Spleen (tissue), 11 donors: ENCODE results near the gene RBMS1. TPM values are rescaled to one million over a fixed set of nuclear protein-coding genes. Genes with fewer than 3 reads are reported as not detected.

Experiments
- DNase-seq: peaks from one replicate; pipeline ENCODE4 v3.0.0-alpha.2; 2020
- H3K27ac ChIP-seq, 8 donors: fragments of 200-600 bp; sonication (generic) in 7 of 8; 1 replicate in 4 of 8; 2 replicates in 4 of 8; pipeline versions ENCODE4 v1.5.0 to v1.8.0; 2016 to 2021; ENCODE audit warnings: inconsistent platforms in 4 of 8, mild to moderate bottlenecking in 4 of 8, moderate library complexity in 1 of 8
- H3K27me3 ChIP-seq, 7 donors: fragments of 200-600 bp; sonication (generic) in 6 of 7; replicated peaks in 1 of 7; 1 replicate in 4 of 7; 2 replicates in 3 of 7; pipeline versions ENCODE4 v1.5.0 to v1.8.0; 2016 to 2021; ENCODE audit warnings: inconsistent platforms in 3 of 7, mild to moderate bottlenecking in 1 of 7
- H3K36me3 ChIP-seq, 6 donors: fragments of 200-600 bp; sonication (generic) in 5 of 6; 1 replicate in 4 of 6; 2 replicates in 2 of 6; pipeline versions ENCODE4 v1.5.0 to v1.8.0; 2016 to 2021; ENCODE audit warnings: inconsistent platforms in 2 of 6
- H3K4me1 ChIP-seq, 6 donors: fragments of 200-600 bp; sonication (generic) in 5 of 6; 1 replicate in 3 of 6; 2 replicates in 3 of 6; pipeline versions ENCODE4 v1.5.0 to v1.8.0; 2016 to 2021; ENCODE audit warnings: inconsistent platforms in 3 of 6
- H3K4me3 ChIP-seq, 8 donors: fragments of 200-600 bp; sonication (generic) in 7 of 8; 1 replicate in 4 of 8; 2 replicates in 4 of 8; pipeline versions ENCODE4 v1.5.0 to v1.8.0; 2016 to 2021; ENCODE audit warnings: inconsistent platforms in 4 of 8, mild to moderate bottlenecking in 4 of 8, moderate library complexity in 2 of 8
- H3K9me3 ChIP-seq, 8 donors: fragments of 200-600 bp; sonication (generic) in 7 of 8; 1 replicate in 4 of 8; 2 replicates in 4 of 8; pipeline versions ENCODE4 v1.5.0 to v1.8.0; 2016 to 2021; ENCODE audit warnings: inconsistent platforms in 4 of 8
- POLR2A ChIP-seq, 3 donors: fragments of 450-650 bp; IDR thresholded peaks; one replicate each; pipeline ENCODE4 v1.5.1; 2017; ENCODE audit warnings: antibody characterized with exemption in 3 of 3, mild to moderate bottlenecking in 1 of 3
- POLR2AphosphoS5 ChIP-seq, 3 donors: sonication (generic); formaldehyde crosslinking; IDR thresholded peaks; one replicate each; pipeline ENCODE4 v1.5.1; 2017; ENCODE audit warnings: antibody characterized with exemption in 3 of 3
- WGBS, 5 donors: extraction: QIAGEN DNeasy Blood & Tissue Kit in 3 of 5; methylation state at CpG; one replicate each; pipeline versions ENCODE4 v1.1.5 to v1.1.7; 2013 to 2018; 5-methylcytosine and 5-hydroxymethylcytosine counted together
- intact Hi-C: fragments of 100-400 bp; cut with DNase I; formaldehyde crosslinking; loops from one replicate; pipeline ENCODE4 v1.15.0; 2023; ENCODE audit warnings: low total_unique reads
- polyA plus RNA-seq, 3 donors: library from polyadenylated mRNA; stranded (reverse); fragments of 200-250 nt; gene quantifications; one replicate each; pipeline ENCODE4 v1.2.1, GENCODE V29; 2013
- total RNA-seq, 7 donors: library from RNA; depleted of rRNA in 3 of 7; stranded (reverse); fragments of >200 nt in 3 of 7; fragmentation: NEBNext Ultra II Directional in 4 of 7; extraction: Animal tissue kit (Norgen Biotek cat#: 25700) in 4 of 7; gene quantifications; one replicate each; pipeline versions ENCODE4 v1.1.0 to v1.2.1, GENCODE V29; 2016 to 2021
- TF ChIP-seq, protein P1 (sequence below), 11 experiments: fragments of 200-600 bp in 7 of 11; fragments of 450-650 bp in 4 of 11; sonication (generic) in 4 of 11; IDR thresholded peaks in 8 of 11; conservative IDR thresholded peaks in 3 of 11; 1 replicate in 7 of 11; 2 replicates in 4 of 11; pipeline versions ENCODE4 v1.4.0 to v1.8.0; 2016 to 2021; ENCODE audit warnings: antibody characterized with exemption in 11 of 11, inconsistent platforms in 4 of 11, mild to moderate bottlenecking in 1 of 11
- donor health status: healthy with polysubstance abuse.
- donor health status: DM: no; HTN: no; CAD: no; lungs with moderate emphysema.
- donor health status: DM: no; HTN: no; CAD: no.
- donor health status: Bipolar disorder and iron deficiency.
- donor health status: healthy.
- donor health status: DM: no; HTN: no; CAD: no.
- donor health status: DM: yes; HTN: yes; CAD: no.

Gene RBMS1
- total and polyA plus RNA-seq, 10 donors, result 18.8 to 151 (median 118) TPM

DNA sequence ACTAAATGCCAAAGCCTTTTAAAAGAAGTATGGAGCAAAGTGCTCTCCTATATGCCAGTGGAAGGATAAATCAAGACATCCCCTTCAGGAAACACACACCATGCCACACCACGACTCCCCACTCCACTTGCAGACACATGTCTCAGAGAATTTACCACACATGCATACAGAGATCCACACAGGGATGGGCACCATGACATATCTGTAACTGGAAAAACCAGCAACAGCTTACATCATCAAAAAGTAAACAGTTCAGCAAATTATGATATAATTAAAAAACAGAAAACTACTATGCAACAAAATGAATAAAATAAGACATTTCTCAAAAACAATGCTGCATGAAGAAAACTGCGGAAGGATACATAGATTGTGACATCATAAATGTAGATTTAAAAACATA, 29.6 kb downstream of the RBMS1 start:
- Histone ChIP-seq H3K36me3 (no peaks in the 10 kb centered on the region), H3K27me3 (no peaks in the 10 kb centered on the region), H3K4me1 (peaks cover 0 to 28% (median 9%) of the 10 kb centered on the region in 6 donors), H3K27ac (no peak overlapping the region), H3K4me3 (no peak overlapping the region), H3K9me3 (no peaks in the 10 kb centered on the region)
- TF ChIP-seq POLR2AphosphoS5 (IDR thresholded peaks at IDR 0.05) (no peak), POLR2A (IDR thresholded peaks at IDR 0.05) (no peak)
- TF ChIP-seq, protein P1, sequence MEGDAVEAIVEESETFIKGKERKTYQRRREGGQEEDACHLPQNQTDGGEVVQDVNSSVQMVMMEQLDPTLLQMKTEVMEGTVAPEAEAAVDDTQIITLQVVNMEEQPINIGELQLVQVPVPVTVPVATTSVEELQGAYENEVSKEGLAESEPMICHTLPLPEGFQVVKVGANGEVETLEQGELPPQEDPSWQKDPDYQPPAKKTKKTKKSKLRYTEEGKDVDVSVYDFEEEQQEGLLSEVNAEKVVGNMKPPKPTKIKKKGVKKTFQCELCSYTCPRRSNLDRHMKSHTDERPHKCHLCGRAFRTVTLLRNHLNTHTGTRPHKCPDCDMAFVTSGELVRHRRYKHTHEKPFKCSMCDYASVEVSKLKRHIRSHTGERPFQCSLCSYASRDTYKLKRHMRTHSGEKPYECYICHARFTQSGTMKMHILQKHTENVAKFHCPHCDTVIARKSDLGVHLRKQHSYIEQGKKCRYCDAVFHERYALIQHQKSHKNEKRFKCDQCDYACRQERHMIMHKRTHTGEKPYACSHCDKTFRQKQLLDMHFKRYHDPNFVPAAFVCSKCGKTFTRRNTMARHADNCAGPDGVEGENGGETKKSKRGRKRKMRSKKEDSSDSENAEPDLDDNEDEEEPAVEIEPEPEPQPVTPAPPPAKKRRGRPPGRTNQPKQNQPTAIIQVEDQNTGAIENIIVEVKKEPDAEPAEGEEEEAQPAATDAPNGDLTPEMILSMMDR (IDR thresholded peaks at IDR 0.05 in 8 of 11, conservative IDR thresholded peaks at IDR 0.05 in 3 of 11), result no peak
- intact Hi-C loops, result no loop called here
- WGBS, 5 donors, result 69 to 84% (median 79%) methylated on average over 2 of the region's 2 CpGs
- no peak for DNase-seq

DNA sequence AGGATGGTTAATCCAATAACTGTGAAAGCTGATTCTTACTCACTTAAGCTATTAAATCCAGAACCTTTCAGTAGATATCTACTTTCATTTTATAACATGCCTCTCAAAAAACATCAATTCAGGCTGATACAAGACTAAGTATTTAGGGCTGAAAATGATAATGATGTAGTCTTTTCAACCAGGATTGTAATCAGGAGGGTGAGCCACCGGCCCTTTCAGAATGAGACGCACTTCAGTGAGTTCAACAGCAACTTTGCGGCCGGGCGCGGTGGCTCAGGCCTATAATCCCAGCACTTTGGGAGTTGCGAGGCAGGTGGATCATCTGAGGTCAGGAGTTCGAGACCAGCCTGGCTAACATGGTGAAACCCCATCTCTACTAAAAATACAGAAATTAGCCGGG, 30.4 kb downstream of the RBMS1 start:
- Histone ChIP-seq H3K4me1 (peaks cover 0 to 28% (median 9%) of the 10 kb centered on the region in 6 donors), H3K36me3 (no peaks in the 10 kb centered on the region), H3K27ac (no peak overlapping the region), H3K27me3 (no peaks in the 10 kb centered on the region), H3K9me3 (no peaks in the 10 kb centered on the region), H3K4me3 (no peak overlapping the region)
- TF ChIP-seq, protein P1 (IDR thresholded peaks at IDR 0.05 in 8 of 11, conservative IDR thresholded peaks at IDR 0.05 in 3 of 11), result no peak
- no peak for TF ChIP-seq POLR2A (IDR thresholded peaks at IDR 0.05)
- TF ChIP-seq POLR2AphosphoS5 (IDR thresholded peaks at IDR 0.05), result no peak
- no peak for DNase-seq
- 93 to 96% (median 96%) methylated on average over 9 of the region's 9 CpGs for WGBS, 5 donors
- intact Hi-C loops, result no loop called here

DNA sequence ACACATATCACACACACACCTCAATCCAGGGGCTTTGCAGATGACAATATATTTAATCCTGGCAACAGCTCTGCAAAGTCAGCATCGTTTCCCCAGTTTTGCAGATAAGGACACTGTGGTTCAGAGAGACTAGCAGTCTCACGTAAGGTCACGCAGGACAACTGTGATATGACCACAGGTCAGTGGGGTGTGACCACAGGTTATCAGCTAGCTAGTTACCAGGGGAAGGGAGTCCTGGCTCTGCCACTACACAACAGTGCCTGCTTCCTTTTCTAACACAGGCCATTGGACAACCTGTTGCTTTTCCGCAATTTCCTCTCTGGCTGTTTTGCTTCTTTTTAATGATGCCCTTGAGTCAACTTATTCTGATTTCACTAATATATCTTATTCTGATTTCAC, 33.3 kb downstream of the RBMS1 start:
- Histone ChIP-seq H3K36me3 (no peaks in the 10 kb centered on the region), H3K27me3 (no peaks in the 10 kb centered on the region), H3K4me3 (no peak overlapping the region), H3K27ac (peak overlapping the region in 2 of 8 donors; percentile 1 to 14), H3K9me3 (no peaks in the 10 kb centered on the region), H3K4me1 (peaks cover 0 to 33% (median 14%) of the 10 kb centered on the region in 6 donors)
- WGBS, 5 donors, result 68 to 82% (median 80%) methylated on average over 4 of the region's 4 CpGs
- TF ChIP-seq POLR2AphosphoS5 (IDR thresholded peaks at IDR 0.05), result peak in 1 of 3 donors; percentile 8
- no peak for TF ChIP-seq POLR2A (IDR thresholded peaks at IDR 0.05)
- intact Hi-C loops, result no loop called here
- DNase-seq, result no peak

DNA sequence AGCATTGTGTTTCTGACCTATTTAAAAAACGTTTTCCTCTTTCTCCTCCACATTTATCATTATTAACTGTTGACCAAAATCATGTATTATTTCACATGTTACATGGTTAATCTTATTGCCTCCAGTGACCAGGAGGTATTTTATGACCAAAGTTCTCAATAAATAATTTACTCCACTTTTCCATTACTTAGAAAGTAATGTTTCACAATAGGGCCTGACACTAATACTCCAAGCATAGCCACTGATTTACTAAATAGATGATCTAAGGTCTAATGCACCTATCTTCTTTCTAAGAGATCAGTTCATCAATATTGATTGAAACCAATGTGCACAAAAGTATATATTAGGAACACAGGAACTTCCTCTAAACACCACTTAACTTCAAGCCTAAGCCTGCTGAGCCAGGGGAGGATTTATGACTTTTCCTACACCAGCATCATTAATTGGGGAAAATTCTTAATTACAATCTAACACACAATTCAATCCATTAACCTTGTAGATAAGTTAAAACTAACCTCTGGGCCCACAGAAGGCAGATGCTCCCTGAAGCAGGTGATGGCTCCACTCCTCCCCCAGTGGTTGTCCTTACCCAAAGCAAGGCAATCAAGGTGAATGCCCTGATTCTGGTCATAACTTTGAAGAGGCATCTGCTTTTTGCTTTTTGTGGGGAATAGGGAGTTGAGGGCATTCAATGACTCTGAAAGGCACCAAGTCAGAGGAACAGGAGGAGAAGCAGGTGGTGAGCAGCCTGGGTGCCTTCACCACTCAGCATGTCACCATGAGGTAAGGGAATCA, 33.9 kb downstream of the RBMS1 start:
- H3K4me1 ChIP-seq, result peaks cover 0 to 39% (median 16%) of the 10 kb centered on the region in 6 donors
- no peak for DNase-seq
- no peak overlapping the region for H3K4me3 ChIP-seq
- peak overlapping the region in 1 of 8 donors; percentile 1 for H3K27ac ChIP-seq
- no peaks in the 10 kb centered on the region for H3K36me3 ChIP-seq
- TF ChIP-seq, protein P1 (IDR thresholded peaks at IDR 0.05 in 8 of 11, conservative IDR thresholded peaks at IDR 0.05 in 3 of 11), result no peak
- TF ChIP-seq POLR2AphosphoS5 (IDR thresholded peaks at IDR 0.05) (no peak), POLR2A (IDR thresholded peaks at IDR 0.05) (no peak)
- no peaks in the 10 kb centered on the region for H3K9me3 ChIP-seq
- intact Hi-C loops, result no loop called here
- H3K27me3 ChIP-seq, result no peaks in the 10 kb centered on the region
- 50 to 73% (median 61%) methylated on average over 1 of the region's 1 CpG for WGBS, 5 donors
